Pancreas (tissue), 10 donors: Measurements from ENCODE around the gene SLC2A11. TPM values are rescaled to one million over a fixed set of nuclear protein-coding genes. Genes with fewer than 3 reads are reported as not detected.
"Not testable (repeated sequence)": the region's sequence is repeated elsewhere in the genome, so short reads cannot be mapped to it uniquely, and the experiment has no call there.

ENCODE experiments used
- ATAC-seq, 4 donors: fragments of 200-7000 bp; cut with Tn5 transposase; one replicate each; pipeline versions ENCODE4 v1.8.0 to v1.9.1; 2020; ENCODE audit warnings: mild to moderate bottlenecking in 4 of 4, moderate library complexity in 4 of 4
- DNase-seq, 6 donors: peaks; one replicate each; pipeline ENCODE4 v3.0.0-alpha.2; 2020
- FAIRE-seq: peaks from 2 replicates; lab custom pipeline; 2012; peaks lifted over from hg19 to GRCh38; lab: Jason Lieb, UNC
- H3K27ac ChIP-seq, 4 donors: fragments of 200-600 bp; sonication (generic); 1 replicate in 3 of 4; 2 replicates in 1 of 4; pipeline versions ENCODE4 v1.5.0 to v1.8.0; 2020
- H3K27me3 ChIP-seq, 4 donors: fragments of 200-600 bp; one replicate each; pipeline ENCODE4 v1.8.0; 2021
- H3K36me3 ChIP-seq, 3 donors: fragments of 200-600 bp; sonication (generic) in 1 of 3; one replicate each; pipeline versions ENCODE4 v1.5.0 to v1.8.0; 2020 to 2021
- H3K4me1 ChIP-seq, 3 donors: fragments of 200-600 bp; one replicate each; pipeline ENCODE4 v1.8.0; 2021
- H3K4me3 ChIP-seq, 4 donors: fragments of 200-600 bp; sonication (generic) in 2 of 4; one replicate each; pipeline versions ENCODE4 v1.5.0 to v1.8.0; 2020 to 2021
- H3K9me3 ChIP-seq, 4 donors: fragments of 200-600 bp; one replicate each; pipeline ENCODE4 v1.8.0; 2021
- WGBS, 2 donors: extraction: QIAGEN DNeasy Blood & Tissue Kit; methylation state at CpG; one replicate each; pipeline ENCODE4 v1.1.7; 2013; 5-methylcytosine and 5-hydroxymethylcytosine counted together
- intact Hi-C, 3 donors: fragments of 100-400 bp; cut with DNase I; formaldehyde crosslinking; loops; one replicate each; pipeline versions ENCODE4 v1.11.1 to v1.14.2; 2022
- polyA plus RNA-seq, 2 donors: library from polyadenylated mRNA; stranded (reverse); fragments of 200-250 nt; gene quantifications; one replicate each; pipeline ENCODE4 v1.2.3, GENCODE V29; 2013
- total RNA-seq, 6 donors: library from RNA; stranded (reverse); fragmentation: NEBNext Ultra II Directional in 4 of 6; extraction: Animal tissue kit (Norgen Biotek cat#: 25700) in 4 of 6; gene quantifications; one replicate each; pipeline versions ENCODE4 v1.2.1 to v1.2.4, GENCODE V29; 2021 to 2023
- TF ChIP-seq, protein P1 (sequence below), 4 donors: fragments of 200-600 bp; sonication (generic) in 3 of 4; IDR thresholded peaks; one replicate each; pipeline versions ENCODE4 v1.5.0 to v1.8.0; 2021; ENCODE audit warnings: antibody characterized with exemption in 4 of 4
- donor health status: healthy with polysubstance abuse.
- donor health status: DM: no; HTN: no; CAD: no; lungs with moderate emphysema.
- donor health status: DM: no; HTN: no; CAD: no.
- donor health status: control.
- donor health status: control.
- donor health status: Bipolar disorder and iron deficiency.
- donor health status: DM: yes; HTN: yes; CAD: no.
- donor health status: DM: no; HTN: no; CAD: no.
- donor health status: DM: no; HTN: no; CAD: no.
- donor health status: DM: yes; HTN: yes; CAD: no.

The SLC2A11 gene
- total and polyA plus RNA-seq, 8 donors = 10.3 to 21.9 (median 17.8) TPM

DNA sequence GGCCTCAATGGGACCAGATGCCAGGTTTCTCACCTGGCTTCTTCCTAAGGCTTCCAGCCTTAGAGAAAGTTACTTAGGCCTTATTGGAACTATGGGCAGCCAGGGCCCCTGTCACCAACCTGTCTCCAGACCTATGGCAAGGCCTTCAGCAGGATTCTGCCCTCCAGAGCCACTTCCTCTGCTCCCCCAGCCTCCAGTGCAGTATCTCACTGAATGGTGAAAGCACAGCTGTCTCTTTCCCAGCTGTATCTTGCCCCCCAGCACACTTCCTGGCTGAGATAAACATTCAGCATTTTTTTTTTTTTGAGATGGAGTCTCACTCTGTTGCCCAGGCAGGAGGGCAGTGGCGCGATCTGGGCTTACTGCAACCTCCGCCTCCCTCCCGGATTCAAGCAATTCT lies 1.5 kb downstream of the SLC2A11 start:
- no peak for FAIRE-seq
- intact Hi-C loops = no loop called here
- Histone ChIP-seq H3K27me3 (no peaks in the 10 kb centered on the region), H3K4me3 (peak overlapping the region in 2 of 4 donors; percentile 58 to 79), H3K27ac (peak overlapping the region in 2 of 4 donors; percentile 42 to 43), H3K4me1 (peaks cover 0 to 4% (median 0%) of the 10 kb centered on the region in 3 donors), H3K9me3 (no peaks in the 10 kb centered on the region), H3K36me3 (no peaks in the 10 kb centered on the region)
- DNase-seq = peak in 3 of 6 donors; percentile 36 to 58 (median 40)
- peak in 3 of 4 donors; percentile 1 to 10 (median 8) for ATAC-seq
- WGBS, 2 donors = 29 to 51% methylated on average over 4 of the region's 4 CpGs
- TF ChIP-seq, protein P1, sequence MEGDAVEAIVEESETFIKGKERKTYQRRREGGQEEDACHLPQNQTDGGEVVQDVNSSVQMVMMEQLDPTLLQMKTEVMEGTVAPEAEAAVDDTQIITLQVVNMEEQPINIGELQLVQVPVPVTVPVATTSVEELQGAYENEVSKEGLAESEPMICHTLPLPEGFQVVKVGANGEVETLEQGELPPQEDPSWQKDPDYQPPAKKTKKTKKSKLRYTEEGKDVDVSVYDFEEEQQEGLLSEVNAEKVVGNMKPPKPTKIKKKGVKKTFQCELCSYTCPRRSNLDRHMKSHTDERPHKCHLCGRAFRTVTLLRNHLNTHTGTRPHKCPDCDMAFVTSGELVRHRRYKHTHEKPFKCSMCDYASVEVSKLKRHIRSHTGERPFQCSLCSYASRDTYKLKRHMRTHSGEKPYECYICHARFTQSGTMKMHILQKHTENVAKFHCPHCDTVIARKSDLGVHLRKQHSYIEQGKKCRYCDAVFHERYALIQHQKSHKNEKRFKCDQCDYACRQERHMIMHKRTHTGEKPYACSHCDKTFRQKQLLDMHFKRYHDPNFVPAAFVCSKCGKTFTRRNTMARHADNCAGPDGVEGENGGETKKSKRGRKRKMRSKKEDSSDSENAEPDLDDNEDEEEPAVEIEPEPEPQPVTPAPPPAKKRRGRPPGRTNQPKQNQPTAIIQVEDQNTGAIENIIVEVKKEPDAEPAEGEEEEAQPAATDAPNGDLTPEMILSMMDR (IDR thresholded peaks at IDR 0.05) = no peak

DNA sequence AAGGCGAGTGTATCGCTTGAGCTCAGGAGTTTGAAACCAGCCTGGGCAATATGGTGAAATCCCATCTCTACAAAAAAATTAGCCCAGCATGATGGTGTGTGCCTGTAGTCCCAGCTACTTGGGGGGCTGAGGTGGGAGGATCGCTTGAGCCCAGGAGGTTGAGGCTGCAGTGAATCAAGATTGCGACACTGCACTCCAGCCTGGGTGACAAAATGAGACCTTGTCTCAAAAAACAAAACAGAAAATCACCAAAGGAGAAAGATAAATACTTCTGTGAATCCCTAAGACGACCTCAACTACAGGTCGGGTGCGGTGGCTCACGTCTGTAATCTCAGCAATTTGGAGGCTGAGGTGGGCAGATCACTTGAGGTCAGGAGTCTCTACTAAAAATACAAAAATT lies 2.5 kb downstream of the SLC2A11 start:
- intact Hi-C loops, FAIRE-seq: not testable (repeated sequence)

DNA sequence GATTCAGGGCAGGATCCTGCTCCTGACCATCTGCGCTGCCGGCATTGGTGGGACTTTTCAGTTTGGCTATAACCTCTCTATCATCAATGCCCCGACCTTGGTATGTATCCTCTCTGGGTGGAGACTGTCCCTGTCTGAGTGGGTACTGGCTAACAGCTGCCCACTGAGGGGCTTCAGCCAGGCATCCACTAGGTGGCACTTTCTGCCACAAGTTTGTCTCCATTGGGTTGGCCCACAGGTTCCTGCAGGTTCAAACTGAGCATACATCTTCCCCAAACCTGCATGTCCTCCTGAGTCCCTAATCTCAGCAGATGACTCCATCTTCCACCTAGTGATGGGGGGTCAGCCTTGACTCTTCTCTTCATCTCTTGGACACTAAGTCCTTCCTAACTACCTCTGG lies 4.4 kb downstream of the SLC2A11 start:
- Histone ChIP-seq H3K36me3 (no peaks in the 10 kb centered on the region), H3K4me1 (no peaks in the 10 kb centered on the region), H3K4me3 (no peak overlapping the region), H3K27ac (no peak overlapping the region), H3K9me3 (no peaks in the 10 kb centered on the region), H3K27me3 (no peaks in the 10 kb centered on the region)
- ATAC-seq (no peak), FAIRE-seq (no peak), DNase-seq (peak in 1 of 6 donors; percentile 60)
- intact Hi-C loops = no loop called here
- TF ChIP-seq, protein P1 (IDR thresholded peaks at IDR 0.05) = peak in 3 of 4 donors; percentile 16 to 20 (median 19)
- 67 to 80% methylated on average over 3 of the region's 3 CpGs for WGBS, 2 donors

More for the DNA sequence above, 2.5 kb downstream of the SLC2A11 start:
- H3K4me3 ChIP-seq, H3K27ac ChIP-seq, H3K27me3 ChIP-seq, H3K4me1 ChIP-seq, ATAC-seq, H3K36me3 ChIP-seq, H3K9me3 ChIP-seq: not testable (repeated sequence)
- 90 to 95% methylated on average over 8 of the region's 8 CpGs for WGBS, 2 donors
- DNase-seq = peak in 1 of 6 donors; percentile 4

DNA sequence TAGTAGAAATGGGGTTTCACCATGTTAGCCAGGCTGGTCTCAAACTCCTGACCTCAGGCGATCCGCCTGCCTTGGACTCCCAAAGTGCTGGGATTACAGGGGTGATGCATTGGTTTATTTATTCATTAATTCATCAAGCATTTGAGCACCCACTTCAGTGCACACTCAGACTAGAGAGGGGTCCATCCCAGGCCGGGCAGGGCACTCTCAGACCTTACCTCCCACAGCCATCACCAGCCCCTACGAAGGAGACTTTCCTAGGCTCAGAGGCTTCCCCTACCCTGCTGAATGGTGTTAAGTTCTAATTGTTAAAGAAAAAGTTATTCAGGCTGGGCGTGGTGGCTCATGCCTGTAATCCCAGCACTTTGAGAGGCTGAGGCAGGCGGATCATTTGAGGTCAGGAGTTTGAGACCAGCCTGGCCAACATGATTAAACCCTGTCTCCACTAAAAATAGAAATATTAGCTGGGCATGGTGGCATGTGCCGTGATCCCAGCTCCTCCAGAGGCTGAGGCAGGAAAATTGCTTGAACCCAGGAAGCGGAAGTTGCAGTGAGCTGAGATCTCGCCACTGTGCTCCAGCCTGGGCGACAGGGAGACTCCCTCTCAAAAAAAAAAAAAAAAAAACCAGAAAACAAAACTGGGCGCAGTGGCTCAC lies 7.0 kb downstream of the SLC2A11 start:
- H3K36me3 ChIP-seq = peaks cover 0 to 21% (median 0%) of the 10 kb centered on the region in 3 donors
- H3K4me1 ChIP-seq, H3K4me3 ChIP-seq, ATAC-seq, H3K27ac ChIP-seq, intact Hi-C loops, H3K9me3 ChIP-seq, DNase-seq, FAIRE-seq, H3K27me3 ChIP-seq: not testable (repeated sequence)
- WGBS, 2 donors = 70 to 84% methylated on average over 11 of the region's 11 CpGs

DNA sequence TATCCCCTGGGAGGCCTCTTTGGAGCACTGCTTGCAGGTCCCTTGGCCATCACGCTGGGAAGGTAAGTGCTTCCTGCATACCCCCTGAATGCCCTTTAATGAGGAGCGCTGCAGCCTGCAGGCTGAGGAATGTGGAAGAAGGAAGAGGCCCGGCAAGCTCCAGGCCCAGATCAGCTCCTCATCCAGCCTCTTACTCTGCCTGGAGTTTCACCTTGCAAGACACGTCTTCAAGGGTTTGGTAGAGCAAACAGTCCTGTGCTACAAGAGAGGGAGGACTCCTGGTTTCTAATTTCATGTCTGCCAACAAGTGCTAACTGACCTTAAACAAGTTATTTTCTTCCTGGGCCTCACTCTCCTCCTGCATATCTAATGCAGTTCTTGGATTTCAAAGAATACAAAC lies 10.9 kb downstream of the SLC2A11 start:
- H3K27ac ChIP-seq = no peak overlapping the region
- H3K4me3 ChIP-seq = no peak overlapping the region
- DNase-seq (no peak), ATAC-seq (no peak), FAIRE-seq (no peak)
- no peaks in the 10 kb centered on the region for H3K9me3 ChIP-seq
- peaks cover 0 to 21% (median 0%) of the 10 kb centered on the region in 3 donors for H3K36me3 ChIP-seq
- H3K27me3 ChIP-seq = no peaks in the 10 kb centered on the region
- H3K4me1 ChIP-seq = no peaks in the 10 kb centered on the region
- WGBS, 2 donors = 87 to 93% methylated on average over 4 of the region's 4 CpGs
- TF ChIP-seq, protein P1 (IDR thresholded peaks at IDR 0.05) = no peak
- intact Hi-C loops = no loop called here

DNA sequence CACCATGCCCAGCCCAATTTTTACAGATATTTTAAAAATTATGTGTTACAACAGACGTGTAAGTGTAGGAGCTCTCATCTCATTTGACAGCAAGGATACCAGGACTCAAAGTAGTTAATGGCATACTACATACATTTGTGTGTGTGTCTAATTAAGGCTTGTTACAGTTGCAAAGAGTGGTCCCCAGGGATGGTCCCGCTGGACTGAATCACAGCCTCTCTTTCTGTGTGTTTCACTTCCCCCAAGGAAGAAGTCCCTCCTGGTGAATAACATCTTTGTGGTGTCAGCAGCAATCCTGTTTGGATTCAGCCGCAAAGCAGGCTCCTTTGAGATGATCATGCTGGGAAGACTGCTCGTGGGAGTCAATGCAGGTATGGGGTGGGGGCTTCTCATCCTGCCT lies 17.2 kb downstream of the SLC2A11 start:
- H3K4me1 ChIP-seq = no peaks in the 10 kb centered on the region
- H3K4me3 ChIP-seq = no peak overlapping the region
- H3K27me3 ChIP-seq = no peaks in the 10 kb centered on the region
- intact Hi-C loops = no loop called here
- no peak overlapping the region for H3K27ac ChIP-seq
- peaks cover 0 to 12% (median 0%) of the 10 kb centered on the region in 3 donors for H3K36me3 ChIP-seq
- ATAC-seq (no peak), FAIRE-seq (no peak), DNase-seq (no peak)
- TF ChIP-seq, protein P1 (IDR thresholded peaks at IDR 0.05) = no peak
- 95% methylated on average over 4 of the region's 4 CpGs for WGBS, 2 donors
- H3K9me3 ChIP-seq = no peaks in the 10 kb centered on the region
